HUES64 (cell line): Measurements from ENCODE around the gene XCR1.
"Not testable (repeated sequence)": the region's sequence is repeated elsewhere in the genome, so short reads cannot be mapped to it uniquely, and the experiment has no call there.

Source experiments
- H3K27ac ChIP-seq: 2 replicates; pipeline ENCODE4 v1.7.0; 2013; ENCODE audit warnings: low read depth, low read length, inconsistent platforms
- H3K27me3 ChIP-seq: 2 replicates; pipeline ENCODE4 v1.6.1; 2013; ENCODE audit warnings: mild to moderate bottlenecking, low read length; ENCODE audit not compliant: insufficient read depth
- H3K36me3 ChIP-seq: 2 replicates; pipeline ENCODE4 v1.6.1; 2013; ENCODE audit warnings: mild to moderate bottlenecking, low read length; ENCODE audit not compliant: insufficient read depth
- H3K4me1 ChIP-seq: 2 replicates; pipeline ENCODE4 v1.6.1; 2013; ENCODE audit warnings: mild to moderate bottlenecking, low read length, moderate library complexity; ENCODE audit not compliant: insufficient read depth
- H3K4me3 ChIP-seq: 2 replicates; pipeline ENCODE4 v1.5.1; 2013; ENCODE audit warnings: mild to moderate bottlenecking, low read length, moderate library complexity
- H3K9ac ChIP-seq: 2 replicates; pipeline ENCODE4 v1.6.1; 2013; ENCODE audit warnings: mild to moderate bottlenecking, low read depth, low read length
- H3K9me3 ChIP-seq: 2 replicates; pipeline ENCODE4 v1.6.1; 2013; ENCODE audit warnings: low read depth, low read length; ENCODE audit not compliant: insufficient read depth
- WGBS: fragments of 150-250, 120-280 bp; methylation state at CpG from one replicate; pipeline ENCODE4 v1.1.7; 2013; ENCODE audit warnings: missing lambda C conversion rate; 5-methylcytosine and 5-hydroxymethylcytosine counted together

The XCR1 gene

GRCh38 chr3:46038071-46038470 lies 10.8 kb upstream of the XCR1 start:
- H3K4me3 ChIP-seq, H3K27ac ChIP-seq: not testable (repeated sequence)
- 95% methylated on average over 3 of the region's 3 CpGs for WGBS

GRCh38 chr3:46036191-46036590 lies 8.9 kb upstream of the XCR1 start:
- no peaks in the 10 kb centered on the region for H3K36me3 ChIP-seq
- H3K27me3 ChIP-seq, result no peaks in the 10 kb centered on the region
- H3K4me3 ChIP-seq, result no peak overlapping the region
- no peaks in the 10 kb centered on the region for H3K4me1 ChIP-seq
- H3K9ac ChIP-seq, result no peak overlapping the region
- H3K9me3 ChIP-seq, result peaks cover 15% of the 10 kb centered on the region
- 100% methylated on average over 1 of the region's 1 CpG for WGBS
- no peak overlapping the region for H3K27ac ChIP-seq

More at GRCh38 chr3:46038071-46038470, 10.8 kb upstream of the XCR1 start:
- H3K4me1 ChIP-seq, H3K9ac ChIP-seq, H3K9me3 ChIP-seq, H3K27me3 ChIP-seq, H3K36me3 ChIP-seq: not testable (repeated sequence)

- H3K27me3 ChIP-seq, result no peaks in the 10 kb centered on the region
- H3K27ac ChIP-seq, result no peak overlapping the region
- H3K36me3 ChIP-seq, result no peaks in the 10 kb centered on the region
- H3K4me1 ChIP-seq, result no peaks in the 10 kb centered on the region
- H3K4me3 ChIP-seq, result no peak overlapping the region
- H3K9ac ChIP-seq, result no peak overlapping the region
- peaks cover 34% of the 10 kb centered on the region for H3K9me3 ChIP-seq
- 100% methylated on average over 2 of the region's 2 CpGs for WGBS
These were observed 4.5 kb upstream of the XCR1 start for GRCh38 chr3:46031747-46032146.

GRCh38 chr3:46031269-46031668 lies 4.0 kb upstream of the XCR1 start:
- no peak overlapping the region for H3K27ac ChIP-seq
- H3K9ac ChIP-seq, result no peak overlapping the region
- WGBS, result 89% methylated on average over 4 of the region's 4 CpGs

DNA sequence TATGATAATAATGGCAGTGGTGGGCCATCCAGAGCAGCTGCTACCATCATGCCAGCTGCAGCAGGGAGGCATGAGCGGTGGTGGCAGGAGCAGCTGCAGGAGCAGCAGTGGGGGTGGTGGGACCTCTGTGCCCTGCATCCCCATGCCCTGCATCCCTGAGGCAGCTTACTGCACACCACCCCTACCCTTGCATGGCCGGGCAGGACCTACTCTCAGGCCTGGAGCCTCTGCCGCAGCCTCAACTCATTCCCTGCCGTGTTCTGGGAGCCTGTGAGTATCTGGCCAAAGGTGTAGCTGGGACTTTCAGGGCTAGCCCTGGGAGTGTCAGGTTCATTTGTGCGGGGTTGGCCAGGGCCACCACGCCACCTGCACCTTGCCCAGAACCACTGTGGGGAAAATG lies 3.3 kb upstream of the XCR1 start:
- Histone ChIP-seq H3K4me1 (no peaks in the 10 kb centered on the region), H3K9ac (no peak overlapping the region), H3K36me3 (no peaks in the 10 kb centered on the region), H3K4me3 (no peak overlapping the region), H3K27ac (no peak overlapping the region), H3K27me3 (no peaks in the 10 kb centered on the region), H3K9me3 (peaks cover 34% of the 10 kb centered on the region)
- 92% methylated on average over 6 of the region's 6 CpGs for WGBS

More at GRCh38 chr3:46031269-46031668, 4.0 kb upstream of the XCR1 start:
- no peaks in the 10 kb centered on the region for H3K4me1 ChIP-seq
- H3K4me3 ChIP-seq, result no peak overlapping the region
- peaks cover 34% of the 10 kb centered on the region for H3K9me3 ChIP-seq
- no peaks in the 10 kb centered on the region for H3K36me3 ChIP-seq
- no peaks in the 10 kb centered on the region for H3K27me3 ChIP-seq

GRCh38 chr3:46029953-46030543 lies 2.8 kb upstream of the XCR1 start:
- no peaks in the 10 kb centered on the region for H3K27me3 ChIP-seq
- no peak overlapping the region for H3K27ac ChIP-seq
- H3K9me3 ChIP-seq, result peaks cover 34% of the 10 kb centered on the region
- H3K4me3 ChIP-seq, result no peak overlapping the region
- H3K9ac ChIP-seq, result no peak overlapping the region
- 100% methylated on average over 1 of the region's 1 CpG for WGBS
- no peaks in the 10 kb centered on the region for H3K36me3 ChIP-seq
- H3K4me1 ChIP-seq, result no peaks in the 10 kb centered on the region

GRCh38 chr3:46027736-46028397 lies 584 bp upstream of the XCR1 start:
- Histone ChIP-seq H3K27me3 (no peaks in the 10 kb centered on the region), H3K27ac (no peak overlapping the region), H3K9ac (no peak overlapping the region), H3K9me3 (peaks cover 34% of the 10 kb centered on the region), H3K36me3 (no peaks in the 10 kb centered on the region), H3K4me1 (no peaks in the 10 kb centered on the region), H3K4me3 (no peak overlapping the region)
- 91% methylated on average over 5 of the region's 6 CpGs for WGBS

DNA sequence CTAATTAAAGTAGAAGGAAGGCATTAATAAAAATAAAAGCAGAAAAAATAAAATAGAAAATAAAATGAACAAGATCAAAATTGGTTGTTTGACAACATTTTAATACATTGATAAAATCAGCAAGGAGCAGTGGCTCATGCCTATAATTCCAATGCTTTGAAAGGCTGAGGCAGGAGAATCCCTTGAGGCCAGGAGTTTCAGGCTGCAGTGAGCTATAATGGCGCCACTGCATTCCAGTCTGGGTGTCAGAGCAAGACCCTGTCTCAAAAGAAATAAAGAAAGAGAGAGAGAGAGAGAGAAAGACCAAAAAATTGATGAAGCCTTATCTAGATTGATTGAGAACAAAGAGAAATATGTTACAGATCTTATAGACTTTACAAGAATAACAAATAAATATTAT lies 2.1 kb downstream of the XCR1 start:
- H3K4me1 ChIP-seq, result no peaks in the 10 kb centered on the region
- H3K27me3 ChIP-seq, result no peaks in the 10 kb centered on the region
- WGBS, result 89% methylated on average over 1 of the region's 1 CpG
- no peak overlapping the region for H3K9ac ChIP-seq
- no peak overlapping the region for H3K4me3 ChIP-seq
- no peaks in the 10 kb centered on the region for H3K36me3 ChIP-seq
- no peak overlapping the region for H3K27ac ChIP-seq
- H3K9me3 ChIP-seq, result peaks cover 13% of the 10 kb centered on the region

GRCh38 chr3:46024131-46024530 lies 3.2 kb downstream of the XCR1 start:
- no peaks in the 10 kb centered on the region for H3K36me3 ChIP-seq
- WGBS, result 94% methylated on average over 3 of the region's 3 CpGs
- peaks cover 13% of the 10 kb centered on the region for H3K9me3 ChIP-seq
- H3K27ac ChIP-seq, result no peak overlapping the region
- H3K4me3 ChIP-seq, result no peak overlapping the region
- no peaks in the 10 kb centered on the region for H3K4me1 ChIP-seq
- H3K9ac ChIP-seq, result no peak overlapping the region
- no peaks in the 10 kb centered on the region for H3K27me3 ChIP-seq

- 94% methylated on average over 34 of the region's 34 CpGs for WGBS
- Histone ChIP-seq H3K9me3 (peaks cover 9% of the 10 kb centered on the region), H3K9ac (no peak overlapping the region), H3K27me3 (no peaks in the 10 kb centered on the region), H3K4me1 (no peaks in the 10 kb centered on the region), H3K4me3 (no peak overlapping the region), H3K27ac (no peak overlapping the region), H3K36me3 (no peaks in the 10 kb centered on the region)
These were observed 4.1 kb downstream of the XCR1 start for GRCh38 chr3:46022909-46023785.

- Histone ChIP-seq H3K4me3 (no peak overlapping the region), H3K27me3 (no peaks in the 10 kb centered on the region), H3K4me1 (no peaks in the 10 kb centered on the region), H3K36me3 (no peaks in the 10 kb centered on the region), H3K9ac (no peak overlapping the region), H3K27ac (no peak overlapping the region), H3K9me3 (no peaks in the 10 kb centered on the region)
- WGBS, result 95% methylated on average over 8 of the region's 8 CpGs
These were observed 5.8 kb downstream of the XCR1 start for GRCh38 chr3:46021516-46021915.
